Measurements from ENCODE around the gene HAPSTR1. TPM values are rescaled to one million over a fixed set of nuclear protein-coding genes. Genes with fewer than 3 reads are reported as not detected.
A peak's percentile ranks its signal among the peaks of the same experiment; 100 is the strongest.

HAPSTR1 gene
- polyA plus RNA-seq, 1 donor (not counting 4 experiments of a cell fraction or from before 2014, with no cell fraction given) = 46.5 TPM

DNA sequence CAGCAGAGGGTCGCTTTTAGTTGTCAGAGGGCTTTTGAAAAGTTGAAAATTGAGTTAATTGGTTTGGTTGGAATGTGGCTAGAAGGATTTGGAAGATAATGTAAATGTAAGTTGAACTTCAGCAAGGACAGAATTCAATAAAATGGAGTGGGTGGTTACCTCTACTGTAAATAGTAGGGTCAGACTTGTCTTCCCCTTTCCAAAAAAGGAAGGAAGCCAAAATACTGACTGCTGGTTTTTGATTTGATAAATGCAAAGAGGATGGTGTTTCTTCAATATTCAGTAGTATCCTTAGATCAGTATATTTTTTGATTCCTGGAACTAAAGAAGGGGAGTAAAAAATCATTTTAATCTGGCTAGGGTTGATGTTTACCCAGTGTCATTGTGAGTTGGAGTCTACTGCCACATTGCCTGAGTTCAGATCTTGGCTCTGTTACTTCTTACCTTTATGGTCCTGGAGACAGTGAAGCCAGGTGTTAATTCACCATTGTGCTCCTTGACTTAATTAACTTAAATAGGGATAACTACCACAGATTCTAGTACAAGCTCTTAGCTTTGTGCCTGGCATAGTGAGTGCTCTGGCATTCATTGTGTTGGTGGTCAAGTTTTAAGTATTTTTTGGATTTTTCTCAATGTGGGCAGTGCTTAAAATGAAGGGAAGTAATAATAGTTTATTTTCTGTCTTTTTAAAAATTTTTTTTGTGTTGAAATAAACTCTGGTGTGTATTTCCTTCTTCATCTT, 4.4 kb downstream of the HAPSTR1 start:
- TF ChIP-seq EZH2 (IDR thresholded peaks at IDR 0.05; ENCODE audit: low read length) = no peak
- TF ChIP-seq, protein P1, sequence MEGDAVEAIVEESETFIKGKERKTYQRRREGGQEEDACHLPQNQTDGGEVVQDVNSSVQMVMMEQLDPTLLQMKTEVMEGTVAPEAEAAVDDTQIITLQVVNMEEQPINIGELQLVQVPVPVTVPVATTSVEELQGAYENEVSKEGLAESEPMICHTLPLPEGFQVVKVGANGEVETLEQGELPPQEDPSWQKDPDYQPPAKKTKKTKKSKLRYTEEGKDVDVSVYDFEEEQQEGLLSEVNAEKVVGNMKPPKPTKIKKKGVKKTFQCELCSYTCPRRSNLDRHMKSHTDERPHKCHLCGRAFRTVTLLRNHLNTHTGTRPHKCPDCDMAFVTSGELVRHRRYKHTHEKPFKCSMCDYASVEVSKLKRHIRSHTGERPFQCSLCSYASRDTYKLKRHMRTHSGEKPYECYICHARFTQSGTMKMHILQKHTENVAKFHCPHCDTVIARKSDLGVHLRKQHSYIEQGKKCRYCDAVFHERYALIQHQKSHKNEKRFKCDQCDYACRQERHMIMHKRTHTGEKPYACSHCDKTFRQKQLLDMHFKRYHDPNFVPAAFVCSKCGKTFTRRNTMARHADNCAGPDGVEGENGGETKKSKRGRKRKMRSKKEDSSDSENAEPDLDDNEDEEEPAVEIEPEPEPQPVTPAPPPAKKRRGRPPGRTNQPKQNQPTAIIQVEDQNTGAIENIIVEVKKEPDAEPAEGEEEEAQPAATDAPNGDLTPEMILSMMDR (optimal IDR thresholded peaks at IDR 0.05 in 1 of 3, IDR thresholded peaks at IDR 0.05 in 1 of 3, conservative IDR thresholded peaks at IDR 0.05 in 1 of 3; ENCODE audit: extremely low read depth in 1 of 3, insufficient read depth in 2 of 3, low read length in 3 of 3) = no peak
- Histone ChIP-seq H3K4me3 (ENCODE audit: control insufficient read depth in 2 of 3, extremely low read depth in 1 of 3, insufficient read depth in 2 of 3, low read depth in 1 of 3, low read length in 3 of 3) (peak overlapping the region; percentile 78 to 94 (median 91)), H3K27ac (ENCODE audit: control insufficient read depth, insufficient read depth, low read length) (peak overlapping the region; percentile 17), H2AFZ (ENCODE audit: control insufficient read depth, low read length) (no peak overlapping the region), H3K27me3 (ENCODE audit: control insufficient read depth, extremely low read depth, insufficient read depth, low read length) (no peaks in the 10 kb centered on the region), H3K79me2 (ENCODE audit: control insufficient read depth, insufficient read depth, low read length) (peaks cover 94% of the 10 kb centered on the region), H3K4me1 (ENCODE audit: control insufficient read depth, extremely low read depth, insufficient read depth, low read length) (peaks cover 62% of the 10 kb centered on the region), H3K9ac (ENCODE audit: control insufficient read depth, extremely low read depth, insufficient read depth, low read length) (peak overlapping the region; percentile 34), H3K9me3 (ENCODE audit: control insufficient read depth, low read depth, low read length) (no peaks in the 10 kb centered on the region), H3K4me2 (ENCODE audit: control insufficient read depth, extremely low read depth, insufficient read depth, low read depth, low read length) (peak overlapping the region; percentile 76), H3K36me3 (ENCODE audit: control insufficient read depth in 2 of 2, extremely low read depth in 1 of 2, insufficient read depth in 2 of 2, low read length in 2 of 2) (peaks cover 18 to 41% of the 10 kb centered on the region in 2 experiments), H4K20me1 (ENCODE audit: control insufficient read depth, extremely low read depth, insufficient read depth, low read length) (peaks cover 55% of the 10 kb centered on the region), H3K9me1 (ENCODE audit: control insufficient read depth, extremely low read depth, insufficient read depth, low read length) (no peaks in the 10 kb centered on the region)
- FAIRE-seq = no peak
- dilution Hi-C loops (cut with MboI; ENCODE audit: extremely low pct_ligation_motif_present, low sequenced_read_pairs) = no loop called here
- no peak for DNase-seq (ENCODE audit: low read depth, low spot score)

DNA sequence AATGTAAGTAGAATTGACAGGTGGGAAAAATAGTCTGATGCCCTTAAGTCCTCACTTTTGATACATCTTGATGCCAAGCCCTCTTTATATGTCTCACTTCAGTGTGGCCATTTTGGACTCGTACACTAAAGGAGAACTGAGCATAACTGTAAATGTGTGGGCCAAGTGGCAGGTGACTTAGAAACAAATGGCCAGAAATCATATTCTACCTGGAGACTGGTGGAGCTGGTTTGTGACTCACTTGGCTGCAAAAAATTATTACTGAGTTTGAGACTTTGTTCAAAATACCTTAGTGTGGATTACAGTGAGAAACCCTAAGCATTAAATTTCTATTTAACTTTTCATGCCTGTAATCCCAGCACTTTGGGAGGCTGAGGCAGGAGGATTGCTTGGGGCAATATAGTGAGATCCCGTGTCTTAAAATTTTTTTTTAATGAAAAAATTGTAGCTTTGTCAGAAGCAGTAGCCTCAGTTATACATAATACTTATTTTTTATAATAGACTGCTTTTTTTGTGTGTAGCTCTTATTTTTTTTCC, 5.0 kb downstream of the HAPSTR1 start:
- Histone ChIP-seq H2AFZ (ENCODE audit: control insufficient read depth, low read length) (no peak overlapping the region), H3K9me3 (ENCODE audit: control insufficient read depth, low read depth, low read length) (no peaks in the 10 kb centered on the region), H3K36me3 (ENCODE audit: control insufficient read depth in 2 of 2, extremely low read depth in 1 of 2, insufficient read depth in 2 of 2, low read length in 2 of 2) (peaks cover 18 to 41% of the 10 kb centered on the region in 2 experiments), H3K4me1 (ENCODE audit: control insufficient read depth, extremely low read depth, insufficient read depth, low read length) (peaks cover 67% of the 10 kb centered on the region), H3K4me2 (ENCODE audit: control insufficient read depth, extremely low read depth, insufficient read depth, low read depth, low read length) (peak overlapping the region; percentile 76), H3K9ac (ENCODE audit: control insufficient read depth, extremely low read depth, insufficient read depth, low read length) (no peak overlapping the region), H3K9me1 (ENCODE audit: control insufficient read depth, extremely low read depth, insufficient read depth, low read length) (no peaks in the 10 kb centered on the region), H3K4me3 (ENCODE audit: control insufficient read depth in 2 of 3, extremely low read depth in 1 of 3, insufficient read depth in 2 of 3, low read depth in 1 of 3, low read length in 3 of 3) (peak overlapping the region; percentile 78 to 94 (median 91)), H3K27me3 (ENCODE audit: control insufficient read depth, extremely low read depth, insufficient read depth, low read length) (no peaks in the 10 kb centered on the region), H3K27ac (ENCODE audit: control insufficient read depth, insufficient read depth, low read length) (peak overlapping the region; percentile 17), H4K20me1 (ENCODE audit: control insufficient read depth, extremely low read depth, insufficient read depth, low read length) (peaks cover 56% of the 10 kb centered on the region), H3K79me2 (ENCODE audit: control insufficient read depth, insufficient read depth, low read length) (peaks cover 100% of the 10 kb centered on the region)
- dilution Hi-C loops (cut with MboI; ENCODE audit: extremely low pct_ligation_motif_present, low sequenced_read_pairs) = no loop called here
- no peak for DNase-seq (ENCODE audit: low read depth, low spot score)
- no peak for TF ChIP-seq EZH2 (IDR thresholded peaks at IDR 0.05; ENCODE audit: low read length)
- TF ChIP-seq, protein P1 (optimal IDR thresholded peaks at IDR 0.05 in 1 of 3, IDR thresholded peaks at IDR 0.05 in 1 of 3, conservative IDR thresholded peaks at IDR 0.05 in 1 of 3; ENCODE audit: extremely low read depth in 1 of 3, insufficient read depth in 2 of 3, low read length in 3 of 3) = no peak
- FAIRE-seq = no peak
